GM12878 (cell line): ENCODE results near the gene F13A1. TPM values are rescaled to one million over a fixed set of nuclear protein-coding genes. Genes with fewer than 3 reads are reported as not detected.

ENCODE experiments used
- BACH1 ChIP-seq: fragments of 450-650 bp; IDR thresholded peaks from 2 replicates; pipeline ENCODE4 v1.6.1; 2017; ENCODE audit warnings: mild to moderate bottlenecking, borderline replicate concordance
- BCL11A ChIP-seq: IDR thresholded peaks from 2 replicates; pipeline ENCODE4 v1.6.1; 2011; ENCODE audit warnings: low read depth, low read length
- CEBPZ ChIP-seq: fragments of 150-350 bp; IDR thresholded peaks from 2 replicates; pipeline ENCODE4 v1.6.1; 2016; ENCODE audit warnings: low read depth, low read length
- CHD4 ChIP-seq: fragments of 200-600 bp; sonication (generic); IDR thresholded peaks from 2 replicates; pipeline ENCODE4 v1.6.1; 2016; ENCODE audit warnings: mild to moderate bottlenecking
- DPF2 ChIP-seq: fragments of 450-650 bp; IDR thresholded peaks from 2 replicates; pipeline ENCODE4 v1.6.1; 2017; ENCODE audit warnings: mild to moderate bottlenecking
- FOXK2 ChIP-seq: fragments of 450-650 bp; IDR thresholded peaks from 2 replicates; pipeline ENCODE4 v1.6.1; 2017; ENCODE audit warnings: mild to moderate bottlenecking, moderate library complexity
- IKZF1 ChIP-seq: fragments of 450-650 bp; conservative IDR thresholded peaks from 2 replicates; pipeline ENCODE4 v1.6.1; 2017; ENCODE audit warnings: antibody characterized with exemption, mild to moderate bottlenecking
- IRF4 ChIP-seq: IDR thresholded peaks from 2 replicates; pipeline ENCODE4 v1.6.1; 2011; ENCODE audit warnings: low read depth, low read length
- PML ChIP-seq: IDR thresholded peaks from 2 replicates; pipeline ENCODE4 v1.6.1; 2012; ENCODE audit warnings: low read length, inconsistent platforms
- SUZ12 ChIP-seq: fragments of 200-600 bp; sonication (generic); IDR thresholded peaks from one replicate; pipeline ENCODE4 v1.6.1; 2018; ENCODE audit warnings: antibody characterized with exemption, mild to moderate bottlenecking; ENCODE audit not compliant: unreplicated experiment
- TAF1 ChIP-seq: IDR thresholded peaks from 2 replicates; pipeline ENCODE4 v1.6.1; 2011; ENCODE audit warnings: mild to moderate bottlenecking, low read depth, low read length, borderline replicate concordance
- WRNIP1 ChIP-seq: IDR thresholded peaks from 2 replicates; pipeline ENCODE4 v1.6.1; 2011; ENCODE audit warnings: low read depth, low read length, improper control_type of control experiment, borderline replicate concordance
- polyA plus RNA-seq, 11 experiments: library from polyadenylated mRNA; depleted of rRNA in 4 of 11; unstranded in 6 of 11; stranded (reverse) in 5 of 11; fragments of >200 nt; fragmentation: Nextera tagmentation in 4 of 11; fragmentation: Illumina TruSeq in 1 of 11; extraction: Ambion mirVana in 4 of 11; extraction: Trizol in 1 of 11; gene quantifications; 1 replicate in 1 of 11; 2 replicates in 10 of 11; pipeline versions ENCODE4 v1.2.1 to v1.2.3, GENCODE V29; 2011 to 2016; ENCODE audit warnings: inconsistent platforms in 2 of 11, missing spikeins in 2 of 11, low read depth in 1 of 11
- total RNA-seq, 4 experiments: library from RNA; depleted of rRNA in 3 of 4; stranded (reverse); fragments of >200 nt in 3 of 4; fragmentation: Illumina TruSeq in 1 of 4; extraction: Trizol in 1 of 4; gene quantifications; 2 replicates each; pipeline versions ENCODE4 v1.2.1 to v1.2.3, GENCODE V29; 2013 to 2021
- TF ChIP-seq, protein P1 (sequence below): fragments of 450-650 bp; conservative IDR thresholded peaks from 2 replicates; pipeline ENCODE4 v1.6.1; 2017; ENCODE audit warnings: mild to moderate bottlenecking, moderate library complexity
- TF ChIP-seq, protein P2 (sequence below): fragments of 450-650 bp; IDR thresholded peaks from 2 replicates; pipeline ENCODE4 v1.6.1; 2017; ENCODE audit warnings: low read depth, mild to moderate bottlenecking, moderate library complexity
- TF ChIP-seq, protein P3 (sequence below): fragments of 450-650 bp; IDR thresholded peaks from 2 replicates; pipeline ENCODE4 v1.6.1; 2018; ENCODE audit warnings: mild to moderate bottlenecking, low read depth, moderate library complexity; ENCODE audit not compliant: partially characterized antibody
- TF ChIP-seq, protein P4 (sequence below): IDR thresholded peaks from 2 replicates; pipeline ENCODE4 v1.6.1; 2012; ENCODE audit warnings: improper control_type of control experiment, low read depth, low read length; ENCODE audit not compliant: insufficient replicate concordance

The F13A1 gene
- total and polyA plus RNA-seq, 10 of the 15 experiments (the other 5 are each of a cell fraction or from before 2014, with no cell fraction given): 0.48 to 1.8 (median 1.0) TPM

- TF ChIP-seq, protein P1, sequence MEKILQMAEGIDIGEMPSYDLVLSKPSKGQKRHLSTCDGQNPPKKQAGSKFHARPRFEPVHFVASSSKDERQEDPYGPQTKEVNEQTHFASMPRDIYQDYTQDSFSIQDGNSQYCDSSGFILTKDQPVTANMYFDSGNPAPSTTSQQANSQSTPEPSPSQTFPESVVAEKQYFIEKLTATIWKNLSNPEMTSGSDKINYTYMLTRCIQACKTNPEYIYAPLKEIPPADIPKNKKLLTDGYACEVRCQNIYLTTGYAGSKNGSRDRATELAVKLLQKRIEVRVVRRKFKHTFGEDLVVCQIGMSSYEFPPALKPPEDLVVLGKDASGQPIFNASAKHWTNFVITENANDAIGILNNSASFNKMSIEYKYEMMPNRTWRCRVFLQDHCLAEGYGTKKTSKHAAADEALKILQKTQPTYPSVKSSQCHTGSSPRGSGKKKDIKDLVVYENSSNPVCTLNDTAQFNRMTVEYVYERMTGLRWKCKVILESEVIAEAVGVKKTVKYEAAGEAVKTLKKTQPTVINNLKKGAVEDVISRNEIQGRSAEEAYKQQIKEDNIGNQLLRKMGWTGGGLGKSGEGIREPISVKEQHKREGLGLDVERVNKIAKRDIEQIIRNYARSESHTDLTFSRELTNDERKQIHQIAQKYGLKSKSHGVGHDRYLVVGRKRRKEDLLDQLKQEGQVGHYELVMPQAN: no peak
- TF ChIP-seq SUZ12 (no peak), TAF1 (no peak), DPF2 (no peak), IRF4 (no peak), PML (no peak), BCL11A (peak; percentile 61; the same call in 1 of the 2 replicates), BACH1 (no peak), WRNIP1 (no peak), IKZF1 (peak; percentile 56), CHD4 (no peak), CEBPZ (no peak), FOXK2 (no peak)
- TF ChIP-seq, protein P2, sequence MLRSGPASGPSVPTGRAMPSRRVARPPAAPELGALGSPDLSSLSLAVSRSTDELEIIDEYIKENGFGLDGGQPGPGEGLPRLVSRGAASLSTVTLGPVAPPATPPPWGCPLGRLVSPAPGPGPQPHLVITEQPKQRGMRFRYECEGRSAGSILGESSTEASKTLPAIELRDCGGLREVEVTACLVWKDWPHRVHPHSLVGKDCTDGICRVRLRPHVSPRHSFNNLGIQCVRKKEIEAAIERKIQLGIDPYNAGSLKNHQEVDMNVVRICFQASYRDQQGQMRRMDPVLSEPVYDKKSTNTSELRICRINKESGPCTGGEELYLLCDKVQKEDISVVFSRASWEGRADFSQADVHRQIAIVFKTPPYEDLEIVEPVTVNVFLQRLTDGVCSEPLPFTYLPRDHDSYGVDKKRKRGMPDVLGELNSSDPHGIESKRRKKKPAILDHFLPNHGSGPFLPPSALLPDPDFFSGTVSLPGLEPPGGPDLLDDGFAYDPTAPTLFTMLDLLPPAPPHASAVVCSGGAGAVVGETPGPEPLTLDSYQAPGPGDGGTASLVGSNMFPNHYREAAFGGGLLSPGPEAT: no peak
- TF ChIP-seq, protein P3, sequence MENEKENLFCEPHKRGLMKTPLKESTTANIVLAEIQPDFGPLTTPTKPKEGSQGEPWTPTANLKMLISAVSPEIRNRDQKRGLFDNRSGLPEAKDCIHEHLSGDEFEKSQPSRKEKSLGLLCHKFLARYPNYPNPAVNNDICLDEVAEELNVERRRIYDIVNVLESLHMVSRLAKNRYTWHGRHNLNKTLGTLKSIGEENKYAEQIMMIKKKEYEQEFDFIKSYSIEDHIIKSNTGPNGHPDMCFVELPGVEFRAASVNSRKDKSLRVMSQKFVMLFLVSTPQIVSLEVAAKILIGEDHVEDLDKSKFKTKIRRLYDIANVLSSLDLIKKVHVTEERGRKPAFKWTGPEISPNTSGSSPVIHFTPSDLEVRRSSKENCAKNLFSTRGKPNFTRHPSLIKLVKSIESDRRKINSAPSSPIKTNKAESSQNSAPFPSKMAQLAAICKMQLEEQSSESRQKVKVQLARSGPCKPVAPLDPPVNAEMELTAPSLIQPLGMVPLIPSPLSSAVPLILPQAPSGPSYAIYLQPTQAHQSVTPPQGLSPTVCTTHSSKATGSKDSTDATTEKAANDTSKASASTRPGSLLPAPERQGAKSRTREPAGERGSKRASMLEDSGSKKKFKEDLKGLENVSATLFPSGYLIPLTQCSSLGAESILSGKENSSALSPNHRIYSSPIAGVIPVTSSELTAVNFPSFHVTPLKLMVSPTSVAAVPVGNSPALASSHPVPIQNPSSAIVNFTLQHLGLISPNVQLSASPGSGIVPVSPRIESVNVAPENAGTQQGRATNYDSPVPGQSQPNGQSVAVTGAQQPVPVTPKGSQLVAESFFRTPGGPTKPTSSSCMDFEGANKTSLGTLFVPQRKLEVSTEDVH: no peak
- TF ChIP-seq, protein P4, sequence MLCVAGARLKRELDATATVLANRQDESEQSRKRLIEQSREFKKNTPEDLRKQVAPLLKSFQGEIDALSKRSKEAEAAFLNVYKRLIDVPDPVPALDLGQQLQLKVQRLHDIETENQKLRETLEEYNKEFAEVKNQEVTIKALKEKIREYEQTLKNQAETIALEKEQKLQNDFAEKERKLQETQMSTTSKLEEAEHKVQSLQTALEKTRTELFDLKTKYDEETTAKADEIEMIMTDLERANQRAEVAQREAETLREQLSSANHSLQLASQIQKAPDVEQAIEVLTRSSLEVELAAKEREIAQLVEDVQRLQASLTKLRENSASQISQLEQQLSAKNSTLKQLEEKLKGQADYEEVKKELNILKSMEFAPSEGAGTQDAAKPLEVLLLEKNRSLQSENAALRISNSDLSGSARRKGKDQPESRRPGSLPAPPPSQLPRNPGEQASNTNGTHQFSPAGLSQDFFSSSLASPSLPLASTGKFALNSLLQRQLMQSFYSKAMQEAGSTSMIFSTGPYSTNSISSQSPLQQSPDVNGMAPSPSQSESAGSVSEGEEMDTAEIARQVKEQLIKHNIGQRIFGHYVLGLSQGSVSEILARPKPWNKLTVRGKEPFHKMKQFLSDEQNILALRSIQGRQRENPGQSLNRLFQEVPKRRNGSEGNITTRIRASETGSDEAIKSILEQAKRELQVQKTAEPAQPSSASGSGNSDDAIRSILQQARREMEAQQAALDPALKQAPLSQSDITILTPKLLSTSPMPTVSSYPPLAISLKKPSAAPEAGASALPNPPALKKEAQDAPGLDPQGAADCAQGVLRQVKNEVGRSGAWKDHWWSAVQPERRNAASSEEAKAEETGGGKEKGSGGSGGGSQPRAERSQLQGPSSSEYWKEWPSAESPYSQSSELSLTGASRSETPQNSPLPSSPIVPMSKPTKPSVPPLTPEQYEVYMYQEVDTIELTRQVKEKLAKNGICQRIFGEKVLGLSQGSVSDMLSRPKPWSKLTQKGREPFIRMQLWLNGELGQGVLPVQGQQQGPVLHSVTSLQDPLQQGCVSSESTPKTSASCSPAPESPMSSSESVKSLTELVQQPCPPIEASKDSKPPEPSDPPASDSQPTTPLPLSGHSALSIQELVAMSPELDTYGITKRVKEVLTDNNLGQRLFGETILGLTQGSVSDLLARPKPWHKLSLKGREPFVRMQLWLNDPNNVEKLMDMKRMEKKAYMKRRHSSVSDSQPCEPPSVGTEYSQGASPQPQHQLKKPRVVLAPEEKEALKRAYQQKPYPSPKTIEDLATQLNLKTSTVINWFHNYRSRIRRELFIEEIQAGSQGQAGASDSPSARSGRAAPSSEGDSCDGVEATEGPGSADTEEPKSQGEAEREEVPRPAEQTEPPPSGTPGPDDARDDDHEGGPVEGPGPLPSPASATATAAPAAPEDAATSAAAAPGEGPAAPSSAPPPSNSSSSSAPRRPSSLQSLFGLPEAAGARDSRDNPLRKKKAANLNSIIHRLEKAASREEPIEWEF: no peak
These were observed 2.9 kb upstream of the F13A1 start (continued) for GRCh38 chr6:6323352-6323751.
